ENCODE measurements around the gene ACP5. TPM values are rescaled to one million over a fixed set of nuclear protein-coding genes. Genes with fewer than 3 reads are reported as not detected.
"Not testable (repeated sequence)": the region's sequence is repeated elsewhere in the genome, so short reads cannot be mapped to it uniquely, and the experiment has no call there.

ACP5 gene
- total and polyA plus RNA-seq, 10 of the 15 experiments (the other 5 are each of a cell fraction or from before 2014, with no cell fraction given) = 1.0 to 73.4 (median 36.8) TPM

GRCh38 chr19:11565649-11565980, 11.8 kb downstream of the ACP5 start:
- H3K4me3 ChIP-seq; in situ Hi-C loops (cut with MboI); H3K27me3 ChIP-seq (replicated peaks in 1 of 2; ENCODE audit: control insufficient read depth in 2 of 2, insufficient read depth in 2 of 2, low read length in 1 of 2); DNase-seq (ENCODE audit: low read depth, low spot score); H3K4me2 ChIP-seq (ENCODE audit: control insufficient read depth, insufficient read depth); H3K79me2 ChIP-seq (ENCODE audit: control insufficient read depth, insufficient read depth, low read length); FAIRE-seq; H3K9me3 ChIP-seq (replicated peaks; ENCODE audit: control insufficient read depth, insufficient read depth, low read length); H3K36me3 ChIP-seq (ENCODE audit: control insufficient read depth in 2 of 2, insufficient read depth in 2 of 2, low read length in 1 of 2); ATAC-seq; H4K20me1 ChIP-seq (ENCODE audit: control insufficient read depth, insufficient read depth); H2AFZ ChIP-seq (ENCODE audit: control insufficient read depth, low read depth, low read length); H3K9ac ChIP-seq (ENCODE audit: control insufficient read depth, insufficient read depth, low read length); BruUV-seq (replicated peaks): not testable (repeated sequence)
- H3K4me1 ChIP-seq (ENCODE audit: control insufficient read depth, insufficient read depth, low read length) = peaks cover 29% of the 10 kb centered on the region
- RAD21 ChIA-PET (ENCODE audit: unreplicated experiment) = interaction anchor here (0.9 kb wide), 1 partner anchor 15 kb away, joined by 4 read pairs; no protein-coding TSS in a partner anchor
- CTCF ChIA-PET = interaction anchor here (5.8 kb wide), 1 partner anchor 15 kb away, joined by 47 read pairs; no protein-coding TSS in a partner anchor
- SMC1A ChIA-PET (ENCODE audit: uncharacterized antibody, unreplicated experiment) = interaction anchor here (0.9 kb wide), 1 partner anchor 18 kb away, joined by 4 read pairs; no protein-coding TSS in a partner anchor
- peak overlapping the region; percentile 47; the same call in 1 of the 2 replicates for H3K27ac ChIP-seq (ENCODE audit: control insufficient read depth, insufficient read depth)
- POLR2A ChIA-PET = interaction anchor here (1.0 kb wide), 1 partner anchor 17 kb away, joined by 4 read pairs; no protein-coding TSS in a partner anchor
- intact Hi-C loops (cut with micrococcal nuclease; ENCODE audit: unreplicated experiment) = loop anchor here (10.0 kb wide), 2 partner anchors 359 to 691 kb away; partner anchors contain the start of genes CARM1 and ZNF700
- 100% methylated on average over 4 of the region's 5 CpGs for WGBS (ENCODE audit: insufficient coverage, insufficient replicate concordance, low lambda C conversion rate, missing lambda C conversion rate)

- H3K9me3 ChIP-seq (replicated peaks; ENCODE audit: control insufficient read depth, insufficient read depth, low read length); H3K27me3 ChIP-seq (replicated peaks in 1 of 2; ENCODE audit: control insufficient read depth in 2 of 2, insufficient read depth in 2 of 2, low read length in 1 of 2); H4K20me1 ChIP-seq (ENCODE audit: control insufficient read depth, insufficient read depth); ATAC-seq; BruUV-seq (replicated peaks); H3K4me3 ChIP-seq; in situ Hi-C loops (cut with MboI); H2AFZ ChIP-seq (ENCODE audit: control insufficient read depth, low read depth, low read length); DNase-seq (ENCODE audit: low read depth, low spot score); H3K36me3 ChIP-seq (ENCODE audit: control insufficient read depth in 2 of 2, insufficient read depth in 2 of 2, low read length in 1 of 2); FAIRE-seq; H3K9ac ChIP-seq (ENCODE audit: control insufficient read depth, insufficient read depth, low read length): not testable (repeated sequence)
- H3K4me1 ChIP-seq (ENCODE audit: control insufficient read depth, insufficient read depth, low read length) = peaks cover 21% of the 10 kb centered on the region
- 91% methylated on average over 5 of the region's 6 CpGs for WGBS (ENCODE audit: insufficient coverage, insufficient replicate concordance, low lambda C conversion rate, missing lambda C conversion rate)
- H3K79me2 ChIP-seq (ENCODE audit: control insufficient read depth, insufficient read depth, low read length) = peaks cover 14% of the 10 kb centered on the region
- intact Hi-C loops (cut with micrococcal nuclease; ENCODE audit: unreplicated experiment) = loop anchor here (10.0 kb wide), 2 partner anchors 361 to 689 kb away; partner anchors contain the start of genes CARM1 and ZNF700
- peak overlapping the region; percentile 44 for H3K4me2 ChIP-seq (ENCODE audit: control insufficient read depth, insufficient read depth)
- ChIA-PET RAD21 (ENCODE audit: unreplicated experiment) (interaction anchor here (1.0 to 6.9 kb wide), 2 partner anchors 9 to 22 kb away, joined by 3 to 172 read pairs; no protein-coding TSS in a partner anchor), SMC1A (ENCODE audit: uncharacterized antibody, unreplicated experiment) (interaction anchor here (0.8 to 8.5 kb wide), 6 partner anchors 9 to 233 kb away, joined by 4 to 215 read pairs (median 4); partner anchors contain the start of genes ACP5 and ZNF491), CTCF (interaction anchor here (0.6 to 9.1 kb wide), 6 partner anchors 10 to 28 kb away, joined by 3 to 225 read pairs (median 4); partner anchors contain the start of gene ACP5), POLR2A (interaction anchor here (0.5 to 6.8 kb wide), 6 partner anchors 10 to 251 kb away, joined by 3 to 94 read pairs (median 6); no protein-coding TSS in a partner anchor)
- peak overlapping the region; percentile 31 for H3K27ac ChIP-seq (ENCODE audit: control insufficient read depth, insufficient read depth)
Observed at GRCh38 chr19:11564082-11564807, 13.2 kb downstream of the ACP5 start.
